Right forelimb (tissue), 1 donor: ENCODE results near the gene OXT.
"Not testable (repeated sequence)": the region's sequence is repeated elsewhere in the genome, so short reads cannot be mapped to it uniquely, and the experiment has no call there.

ENCODE experiments used
- DNase-seq: peaks from one replicate; pipeline ENCODE4 v3.0.0-alpha.2; 2018

Gene OXT

DNA sequence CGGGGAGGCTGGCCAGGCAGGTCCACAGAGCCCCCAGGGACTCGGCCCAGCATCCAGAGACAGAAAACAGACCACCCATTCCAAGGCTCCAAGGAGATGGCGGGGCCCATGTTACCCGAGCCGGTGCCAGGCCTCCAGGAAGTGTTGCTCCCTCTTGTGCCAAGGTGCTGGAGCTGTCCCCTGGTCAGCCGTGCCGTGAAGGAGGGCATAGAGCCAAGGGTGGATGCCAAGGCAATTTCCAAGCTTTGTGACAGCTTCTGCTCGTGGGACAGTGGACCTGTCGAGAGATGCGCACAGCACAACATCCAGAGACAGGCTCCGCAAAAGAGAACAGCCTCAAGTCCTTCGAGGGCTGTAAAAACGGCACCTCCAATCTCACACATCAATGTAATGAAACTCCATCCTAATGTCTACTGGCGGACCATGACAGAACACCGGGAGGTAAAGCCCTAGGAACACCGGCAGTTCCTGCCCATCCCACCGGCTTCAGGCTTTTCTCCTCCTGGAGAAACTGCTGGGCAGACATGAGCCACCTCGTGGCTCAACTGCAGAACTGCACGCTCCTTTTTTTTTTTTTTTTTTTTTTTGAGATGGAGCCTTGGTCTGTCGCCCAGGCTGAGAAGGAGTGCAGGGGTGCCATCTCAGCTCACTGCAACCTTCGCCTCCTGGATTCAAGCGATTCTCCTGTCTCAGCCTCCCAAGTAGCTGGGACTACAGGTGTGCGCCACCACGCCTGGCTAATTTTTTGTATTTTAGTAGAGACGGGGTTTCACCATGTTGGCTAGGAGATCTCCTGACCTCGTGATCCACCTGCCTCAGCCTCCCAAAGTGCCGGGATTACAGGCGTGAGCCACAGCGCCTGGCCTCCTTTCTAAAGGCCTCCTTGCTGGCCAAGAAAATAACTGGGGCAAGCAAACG, 44.0 kb downstream of the OXT start:
- DNase-seq: no peak

GRCh38 chr20:3116341-3116740, 44.9 kb downstream of the OXT start:
- no peak for DNase-seq

GRCh38 chr20:3117839-3118379, 46.5 kb downstream of the OXT start:
- not testable (repeated sequence) for DNase-seq

DNA sequence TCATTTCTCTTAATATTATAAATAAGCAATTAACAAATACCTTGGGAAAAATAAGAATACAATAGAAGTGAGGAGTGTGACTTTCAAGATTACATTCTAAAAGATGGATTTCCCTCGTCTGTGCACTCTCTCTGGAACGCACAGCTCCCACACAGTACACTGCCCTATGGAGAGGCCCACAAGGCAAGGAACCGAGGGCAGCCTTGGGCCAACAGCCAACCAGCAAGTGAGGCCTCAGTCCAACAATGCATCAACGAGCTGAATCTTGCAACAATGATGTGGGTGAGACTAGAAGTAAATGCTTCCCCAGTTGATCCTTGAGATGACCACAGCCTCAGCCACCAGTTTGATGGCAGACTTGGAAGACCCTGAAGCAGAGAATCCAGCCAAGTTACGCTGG, 47.6 kb downstream of the OXT start:
- DNase-seq: no peak

- no peak for DNase-seq
Measured at GRCh38 chr20:3121271-3121911, 50.0 kb downstream of the OXT start.
